Ishikawa (cell line): ENCODE measurements around the gene SLC35B1.

ENCODE experiments used
- CEBPB ChIP-seq: IDR thresholded peaks from 2 replicates; pipeline ENCODE4 v1.6.1; 2012
- CREB1 ChIP-seq: IDR thresholded peaks from 2 replicates; pipeline ENCODE4 v1.6.1; 2012; ENCODE audit warnings: low read depth
- EGR1 ChIP-seq: IDR thresholded peaks from 2 replicates; pipeline ENCODE4 v1.6.1; 2012
- EP300 ChIP-seq: IDR thresholded peaks from 2 replicates; pipeline ENCODE4 v1.6.1; 2012; ENCODE audit warnings: borderline replicate concordance
- FOXM1 ChIP-seq: IDR thresholded peaks from 2 replicates; pipeline ENCODE4 v1.6.1; 2012; ENCODE audit warnings: low read depth, borderline replicate concordance
- MAX ChIP-seq: IDR thresholded peaks from 2 replicates; pipeline ENCODE4 v1.6.1; 2012
- NFIC ChIP-seq: IDR thresholded peaks from 2 replicates; pipeline ENCODE4 v1.6.1; 2012
- RAD21 ChIP-seq: IDR thresholded peaks from 2 replicates; pipeline ENCODE4 v1.6.1; 2012; ENCODE audit warnings: low read depth
- REST ChIP-seq: IDR thresholded peaks from 2 replicates; pipeline ENCODE4 v1.6.1; 2012; ENCODE audit warnings: low read depth, mild to moderate bottlenecking
- TAF1 ChIP-seq: IDR thresholded peaks from 2 replicates; pipeline ENCODE4 v1.6.1; 2012; ENCODE audit warnings: low read depth, mild to moderate bottlenecking
- TCF12 ChIP-seq: IDR thresholded peaks from 2 replicates; pipeline ENCODE4 v1.6.1; 2012; ENCODE audit warnings: low read depth
- TEAD4 ChIP-seq: IDR thresholded peaks from 2 replicates; pipeline ENCODE4 v1.6.1; 2012
- USF1 ChIP-seq: IDR thresholded peaks from 2 replicates; pipeline ENCODE4 v1.6.1; 2012
- YY1 ChIP-seq: IDR thresholded peaks from 2 replicates; pipeline ENCODE4 v1.6.1; 2012; ENCODE audit warnings: low read depth
- ZBTB7A ChIP-seq: IDR thresholded peaks from 2 replicates; pipeline ENCODE4 v1.6.1; 2012; ENCODE audit warnings: low read depth

The SLC35B1 gene

GRCh38 chr17:49738456-49739163 lies 30.8 kb upstream of the SLC35B1 start:
- no peak for TF ChIP-seq YY1
- TF ChIP-seq USF1, result no peak
- TF ChIP-seq CREB1, result no peak
- TF ChIP-seq MAX, result no peak
- TF ChIP-seq TCF12, result no peak
- no peak for TF ChIP-seq EP300
- no peak for TF ChIP-seq EGR1
- TF ChIP-seq RAD21, result no peak
- TF ChIP-seq FOXM1, result no peak
- no peak for TF ChIP-seq ZBTB7A
- TF ChIP-seq NFIC, result no peak
- no peak for TF ChIP-seq TEAD4
- TF ChIP-seq CEBPB, result no peak
- no peak for TF ChIP-seq REST
- no peak for TF ChIP-seq TAF1

- TF ChIP-seq REST (no peak), EGR1 (no peak)
Measured at GRCh38 chr17:49734515-49735490, 27.0 kb upstream of the SLC35B1 start.

- TF ChIP-seq TEAD4, result no peak
- no peak for TF ChIP-seq REST
- TF ChIP-seq TCF12, result no peak
- no peak for TF ChIP-seq FOXM1
- no peak for TF ChIP-seq EGR1
- no peak for TF ChIP-seq ZBTB7A
- TF ChIP-seq CEBPB, result no peak
- no peak for TF ChIP-seq MAX
- TF ChIP-seq TAF1, result no peak
- TF ChIP-seq YY1, result no peak
Measured at GRCh38 chr17:49731435-49731831, 23.7 kb upstream of the SLC35B1 start.

- TF ChIP-seq EGR1 (no peak), TEAD4 (no peak), ZBTB7A (no peak), REST (no peak), RAD21 (no peak), MAX (no peak), CEBPB (no peak), NFIC (no peak), CREB1 (no peak), YY1 (no peak), USF1 (no peak), TCF12 (no peak), EP300 (no peak), TAF1 (no peak), FOXM1 (no peak)
Measured at GRCh38 chr17:49730785-49731434, 23.1 kb upstream of the SLC35B1 start.
